ENCODE measurements around the gene TNPO2. TPM values are rescaled to one million over a fixed set of nuclear protein-coding genes. Genes with fewer than 3 reads are reported as not detected.

TNPO2 gene
- total RNA-seq, 1 donor from 2014 or later = 109 TPM

GRCh38 chr19:12676928-12677327, 46.8 kb downstream of the TNPO2 start:
- Mint-ChIP-seq H3K4me3 (ENCODE audit: low read depth) (no peak overlapping the region), H3K4me1 (ENCODE audit: low read depth) (peaks cover 10% of the 10 kb centered on the region), H3K36me3 (ENCODE audit: low read depth) (peaks cover 74% of the 10 kb centered on the region), H3K9me3 (no peaks in the 10 kb centered on the region), H3K27ac (no peak overlapping the region), H3K27me3 (ENCODE audit: low read depth) (no peaks in the 10 kb centered on the region)
- intact Hi-C loops (cut with micrococcal nuclease) = loop anchor here (1.0 kb wide), 1 partner anchor 37 kb away; no protein-coding TSS in a partner anchor
- DNase-seq (ENCODE audit: low spot score) = no peak

- intact Hi-C loops (cut with micrococcal nuclease) = loop anchor here (1.0 kb wide), 1 partner anchor 36 kb away; no protein-coding TSS in a partner anchor
- peaks cover 12% of the 10 kb centered on the region for H3K4me1 Mint-ChIP-seq (ENCODE audit: low read depth)
- H3K36me3 Mint-ChIP-seq (ENCODE audit: low read depth) = peaks cover 77% of the 10 kb centered on the region
- no peaks in the 10 kb centered on the region for H3K9me3 Mint-ChIP-seq
- no peaks in the 10 kb centered on the region for H3K27me3 Mint-ChIP-seq (ENCODE audit: low read depth)
- H3K27ac Mint-ChIP-seq = no peak overlapping the region
- DNase-seq (ENCODE audit: low spot score) = peak; percentile 78
- no peak overlapping the region for H3K4me3 Mint-ChIP-seq (ENCODE audit: low read depth)
Observed at GRCh38 chr19:12676384-12676792, 47.3 kb downstream of the TNPO2 start.

- DNase-seq (ENCODE audit: low spot score) = no peak
- no peaks in the 10 kb centered on the region for H3K27me3 Mint-ChIP-seq (ENCODE audit: low read depth)
- H3K9me3 Mint-ChIP-seq = no peaks in the 10 kb centered on the region
- H3K27ac Mint-ChIP-seq = no peak overlapping the region
- H3K4me3 Mint-ChIP-seq (ENCODE audit: low read depth) = no peak overlapping the region
- H3K4me1 Mint-ChIP-seq (ENCODE audit: low read depth) = peaks cover 9% of the 10 kb centered on the region
- H3K36me3 Mint-ChIP-seq (ENCODE audit: low read depth) = peaks cover 73% of the 10 kb centered on the region
- intact Hi-C loops (cut with micrococcal nuclease) = loop anchor here (1.0 kb wide), 1 partner anchor 36 kb away; no protein-coding TSS in a partner anchor
Observed at GRCh38 chr19:12675940-12676339, 47.8 kb downstream of the TNPO2 start.

GRCh38 chr19:12675399-12675798, 48.3 kb downstream of the TNPO2 start:
- intact Hi-C loops (cut with micrococcal nuclease) = no loop called here
- peaks cover 75% of the 10 kb centered on the region for H3K36me3 Mint-ChIP-seq (ENCODE audit: low read depth)
- no peaks in the 10 kb centered on the region for H3K9me3 Mint-ChIP-seq

GRCh38 chr19:12672744-12673143, 51.0 kb downstream of the TNPO2 start:
- H3K4me1 Mint-ChIP-seq (ENCODE audit: low read depth) = peaks cover 19% of the 10 kb centered on the region
- intact Hi-C loops (cut with micrococcal nuclease) = loop anchor here (1.0 kb wide), 1 partner anchor 108 kb away; no protein-coding TSS in a partner anchor
- no peak for DNase-seq (ENCODE audit: low spot score)
- H3K27me3 Mint-ChIP-seq (ENCODE audit: low read depth) = no peaks in the 10 kb centered on the region
- no peaks in the 10 kb centered on the region for H3K9me3 Mint-ChIP-seq
- no peak overlapping the region for H3K27ac Mint-ChIP-seq
- no peak overlapping the region for H3K4me3 Mint-ChIP-seq (ENCODE audit: low read depth)
- H3K36me3 Mint-ChIP-seq (ENCODE audit: low read depth) = peaks cover 63% of the 10 kb centered on the region

More at GRCh38 chr19:12675399-12675798, 48.3 kb downstream of the TNPO2 start:
- no peaks in the 10 kb centered on the region for H3K27me3 Mint-ChIP-seq (ENCODE audit: low read depth)
- no peak overlapping the region for H3K4me3 Mint-ChIP-seq (ENCODE audit: low read depth)
- H3K27ac Mint-ChIP-seq = no peak overlapping the region
- peaks cover 11% of the 10 kb centered on the region for H3K4me1 Mint-ChIP-seq (ENCODE audit: low read depth)
- no peak for DNase-seq (ENCODE audit: low spot score)

- H3K27ac Mint-ChIP-seq = peak overlapping the region; percentile 100
- peaks cover 47% of the 10 kb centered on the region for H3K36me3 Mint-ChIP-seq (ENCODE audit: low read depth)
Observed at GRCh38 chr19:12670159-12670928, 53.4 kb downstream of the TNPO2 start.

GRCh38 chr19:12669270-12670158, 54.2 kb downstream of the TNPO2 start:
- Mint-ChIP-seq H3K9me3 (no peaks in the 10 kb centered on the region), H3K4me1 (ENCODE audit: low read depth) (peaks cover 38% of the 10 kb centered on the region), H3K36me3 (ENCODE audit: low read depth) (peaks cover 43% of the 10 kb centered on the region), H3K27me3 (ENCODE audit: low read depth) (no peaks in the 10 kb centered on the region), H3K27ac (peak overlapping the region; percentile 100), H3K4me3 (ENCODE audit: low read depth) (peak overlapping the region; percentile 93)
- intact Hi-C loops (cut with micrococcal nuclease) = loop anchor here (1.0 kb wide), 4 partner anchors 12 to 118 kb away; partner anchors contain the start of genes DHPS, ZNF490, ZNF564 and ZNF791
- DNase-seq (ENCODE audit: low spot score) = peak; percentile 71

More at GRCh38 chr19:12670159-12670928, 53.4 kb downstream of the TNPO2 start:
- no peaks in the 10 kb centered on the region for H3K27me3 Mint-ChIP-seq (ENCODE audit: low read depth)
- DNase-seq (ENCODE audit: low spot score) = no peak
- H3K4me3 Mint-ChIP-seq (ENCODE audit: low read depth) = peak overlapping the region; percentile 93
- intact Hi-C loops (cut with micrococcal nuclease) = no loop called here
- H3K4me1 Mint-ChIP-seq (ENCODE audit: low read depth) = peaks cover 31% of the 10 kb centered on the region
- no peaks in the 10 kb centered on the region for H3K9me3 Mint-ChIP-seq

GRCh38 chr19:12668932-12669269, 54.8 kb downstream of the TNPO2 start:
- no peaks in the 10 kb centered on the region for H3K27me3 Mint-ChIP-seq (ENCODE audit: low read depth)
- H3K9me3 Mint-ChIP-seq = no peaks in the 10 kb centered on the region
- peak overlapping the region; percentile 100 for H3K27ac Mint-ChIP-seq
- intact Hi-C loops (cut with micrococcal nuclease) = loop anchor here (1.0 kb wide), 4 partner anchors 12 to 118 kb away; partner anchors contain the start of genes DHPS, ZNF490, ZNF564 and ZNF791
- H3K4me1 Mint-ChIP-seq (ENCODE audit: low read depth) = peaks cover 40% of the 10 kb centered on the region
- peaks cover 43% of the 10 kb centered on the region for H3K36me3 Mint-ChIP-seq (ENCODE audit: low read depth)
- DNase-seq (ENCODE audit: low spot score) = peak; percentile 65
- H3K4me3 Mint-ChIP-seq (ENCODE audit: low read depth) = peak overlapping the region; percentile 93

GRCh38 chr19:12668346-12668745, 55.4 kb downstream of the TNPO2 start:
- peak overlapping the region; percentile 100 for H3K27ac Mint-ChIP-seq

GRCh38 chr19:12667731-12668302, 55.9 kb downstream of the TNPO2 start:
- H3K9me3 Mint-ChIP-seq = no peaks in the 10 kb centered on the region
- no peaks in the 10 kb centered on the region for H3K27me3 Mint-ChIP-seq (ENCODE audit: low read depth)
- peaks cover 46% of the 10 kb centered on the region for H3K36me3 Mint-ChIP-seq (ENCODE audit: low read depth)
- DNase-seq (ENCODE audit: low spot score) = no peak
- intact Hi-C loops (cut with micrococcal nuclease) = no loop called here
- peak overlapping the region; percentile 93 for H3K4me3 Mint-ChIP-seq (ENCODE audit: low read depth)
- peak overlapping the region; percentile 5 for H3K27ac Mint-ChIP-seq
- H3K4me1 Mint-ChIP-seq (ENCODE audit: low read depth) = peaks cover 40% of the 10 kb centered on the region

More at GRCh38 chr19:12668346-12668745, 55.4 kb downstream of the TNPO2 start:
- H3K4me3 Mint-ChIP-seq (ENCODE audit: low read depth) = peak overlapping the region; percentile 93
- no peaks in the 10 kb centered on the region for H3K9me3 Mint-ChIP-seq
- no peaks in the 10 kb centered on the region for H3K27me3 Mint-ChIP-seq (ENCODE audit: low read depth)
- DNase-seq (ENCODE audit: low spot score) = no peak
- intact Hi-C loops (cut with micrococcal nuclease) = no loop called here
- H3K36me3 Mint-ChIP-seq (ENCODE audit: low read depth) = peaks cover 43% of the 10 kb centered on the region
- H3K4me1 Mint-ChIP-seq (ENCODE audit: low read depth) = peaks cover 40% of the 10 kb centered on the region

- no peaks in the 10 kb centered on the region for H3K27me3 Mint-ChIP-seq (ENCODE audit: low read depth)
- H3K36me3 Mint-ChIP-seq (ENCODE audit: low read depth) = peaks cover 37% of the 10 kb centered on the region
- peaks cover 37% of the 10 kb centered on the region for H3K4me1 Mint-ChIP-seq (ENCODE audit: low read depth)
- peak within 1 kb of the TSS; percentile 91 for H3K27ac Mint-ChIP-seq
- DNase-seq (ENCODE audit: low spot score) = peak; percentile 73
- intact Hi-C loops (cut with micrococcal nuclease) = loop anchor here (1.0 kb wide), 1 partner anchor 55 kb away; no protein-coding TSS in a partner anchor
- peak within 1 kb of the TSS; percentile 93 for H3K4me3 Mint-ChIP-seq (ENCODE audit: low read depth)
- no peaks in the 10 kb centered on the region for H3K9me3 Mint-ChIP-seq
Observed at GRCh38 chr19:12666265-12667048, 57.3 kb downstream of the TNPO2 start, which contains the start of the genes MAN2B1 and WDR83. Gene MAN2B1, minus strand, starts transcription at chr19:12666742. Its CDS starts 41 bp downstream, at chr19:12666701. Gene WDR83, plus strand, starts transcription at chr19:12666807. Its CDS starts 2,984 bp downstream, at chr19:12669791.
